Peyer's patch (tissue), 4 donors: ENCODE measurements around the gene SLC39A7. TPM values are rescaled to one million over a fixed set of nuclear protein-coding genes. Genes with fewer than 3 reads are reported as not detected.

Experiments
- DNase-seq, 3 donors: peaks; one replicate each; pipeline ENCODE4 v3.0.0-alpha.2; 2017 to 2019
- H3K27ac ChIP-seq, 4 donors: fragments of 200-600 bp; sonication (generic); one replicate each; pipeline ENCODE4 v1.5.1; 2016 to 2019
- H3K27me3 ChIP-seq, 2 donors: fragments of 200-600 bp; sonication (generic); one replicate each; pipeline ENCODE4 v1.5.1; 2019
- H3K36me3 ChIP-seq, 3 donors: fragments of 200-600 bp; sonication (generic); one replicate each; pipeline ENCODE4 v1.5.1; 2016 to 2019
- H3K4me1 ChIP-seq, 4 donors: fragments of 200-600 bp; sonication (generic); one replicate each; pipeline ENCODE4 v1.5.1; 2016 to 2019
- H3K4me3 ChIP-seq, 4 donors: fragments of 200-600 bp; sonication (generic); 1 replicate in 3 of 4; 2 replicates in 1 of 4; pipeline ENCODE4 v1.5.1; 2016 to 2019; ENCODE audit warnings: mild to moderate bottlenecking in 1 of 4
- H3K9me3 ChIP-seq, 4 donors: fragments of 200-600 bp; sonication (generic); one replicate each; pipeline ENCODE4 v1.5.1; 2016 to 2019; ENCODE audit warnings: mild to moderate bottlenecking in 1 of 4
- CTCF ChIP-seq, 6 experiments: fragments of 450-650 bp in 4 of 6; fragments of 200-600 bp in 2 of 6; sonication (generic) in 1 of 6; IDR thresholded peaks; one replicate each; pipeline ENCODE4 v1.5.1; 2017 to 2019; ENCODE audit warnings: antibody characterized with exemption in 6 of 6, mild to moderate bottlenecking in 3 of 6, moderate library complexity in 1 of 6
- POLR2A ChIP-seq, 2 donors: fragments of 450-650 bp; IDR thresholded peaks; one replicate each; pipeline ENCODE4 v1.5.1; 2017; ENCODE audit warnings: antibody characterized with exemption in 2 of 2, mild to moderate bottlenecking in 2 of 2, moderate library complexity in 2 of 2
- total RNA-seq, 4 donors: library from RNA; depleted of rRNA; stranded (reverse); fragments of >200 nt; gene quantifications; one replicate each; pipeline ENCODE4 v1.1.0, GENCODE V29; 2016

The SLC39A7 gene
- total RNA-seq, 4 donors from 2014 or later: 33.8 to 99.0 (median 55.0) TPM

GRCh38 chr6:33176906-33177305, 23.8 kb upstream of the SLC39A7 start:
- no peak for DNase-seq
- TF ChIP-seq POLR2A (IDR thresholded peaks at IDR 0.05): no peak
- TF ChIP-seq CTCF (IDR thresholded peaks at IDR 0.05): no peak
- Histone ChIP-seq H3K4me1 (no peaks in the 10 kb centered on the region), H3K27me3 (no peaks in the 10 kb centered on the region), H3K4me3 (no peak overlapping the region), H3K36me3 (no peaks in the 10 kb centered on the region), H3K27ac (no peak overlapping the region), H3K9me3 (no peaks in the 10 kb centered on the region)

- Histone ChIP-seq H3K27me3 (no peaks in the 10 kb centered on the region), H3K36me3 (no peaks in the 10 kb centered on the region), H3K4me3 (no peak overlapping the region), H3K27ac (no peak overlapping the region), H3K9me3 (no peaks in the 10 kb centered on the region), H3K4me1 (no peaks in the 10 kb centered on the region)
- TF ChIP-seq POLR2A (IDR thresholded peaks at IDR 0.05): no peak
- TF ChIP-seq CTCF (IDR thresholded peaks at IDR 0.05): no peak
- DNase-seq: no peak
Measured at GRCh38 chr6:33177552-33178446, 22.9 kb upstream of the SLC39A7 start.

GRCh38 chr6:33178755-33179475, 21.8 kb upstream of the SLC39A7 start:
- H3K27ac ChIP-seq: no peak overlapping the region
- TF ChIP-seq CTCF (IDR thresholded peaks at IDR 0.05): no peak
- TF ChIP-seq POLR2A (IDR thresholded peaks at IDR 0.05): no peak
- no peaks in the 10 kb centered on the region for H3K27me3 ChIP-seq
- peaks cover 0 to 3% (median 0%) of the 10 kb centered on the region in 4 donors for H3K4me1 ChIP-seq
- H3K36me3 ChIP-seq: no peaks in the 10 kb centered on the region
- no peak for DNase-seq
- no peak overlapping the region for H3K4me3 ChIP-seq
- H3K9me3 ChIP-seq: no peaks in the 10 kb centered on the region

GRCh38 chr6:33181141-33181540, 19.5 kb upstream of the SLC39A7 start:
- no peak for TF ChIP-seq POLR2A (IDR thresholded peaks at IDR 0.05)
- no peak for TF ChIP-seq CTCF (IDR thresholded peaks at IDR 0.05)
- Histone ChIP-seq H3K9me3 (no peaks in the 10 kb centered on the region), H3K36me3 (no peaks in the 10 kb centered on the region), H3K4me1 (peaks cover 0 to 3% (median 0%) of the 10 kb centered on the region in 4 donors), H3K27ac (no peak overlapping the region), H3K27me3 (no peaks in the 10 kb centered on the region), H3K4me3 (no peak overlapping the region)
- DNase-seq: no peak

GRCh38 chr6:33183071-33183683, 17.5 kb upstream of the SLC39A7 start:
- no peaks in the 10 kb centered on the region for H3K9me3 ChIP-seq
- H3K27ac ChIP-seq: no peak overlapping the region
- peaks cover 0 to 3% (median 0%) of the 10 kb centered on the region in 4 donors for H3K4me1 ChIP-seq
- no peak overlapping the region for H3K4me3 ChIP-seq
- no peaks in the 10 kb centered on the region for H3K27me3 ChIP-seq
- H3K36me3 ChIP-seq: no peaks in the 10 kb centered on the region
- no peak for DNase-seq
- no peak for TF ChIP-seq POLR2A (IDR thresholded peaks at IDR 0.05)
- no peak for TF ChIP-seq CTCF (IDR thresholded peaks at IDR 0.05)
